AG04450 (cell line): ENCODE data around the gene EIF4G3. TPM values are rescaled to one million over a fixed set of nuclear protein-coding genes. Genes with fewer than 3 reads are reported as not detected.
"Not testable (repeated sequence)": the region's sequence is repeated elsewhere in the genome, so short reads cannot be mapped to it uniquely, and the experiment has no call there.

Experiments
- CTCF ChIA-PET: fragments of 300-600, 350-600 bp; formaldehyde crosslinking; extraction: SDS; loops from one replicate; lab custom pipeline; 2022; ENCODE audit warnings: antibody characterized with exemption, inconsistent platforms; lab: Charles Lee
- POLR2A ChIA-PET: fragments of 350-600 bp; formaldehyde crosslinking; extraction: SDS; loops from one replicate; lab custom pipeline; 2021; ENCODE audit warnings: antibody characterized with exemption, inconsistent platforms; lab: Yijun Ruan, JAX
- DNase-seq: peaks from one replicate; pipeline ENCODE4 v3.0.0-alpha.2; 2011; ENCODE audit warnings: low read depth, low spot score
- H3K27ac ChIP-seq: one replicate; pipeline ENCODE4 v1.5.1; 2012; ENCODE audit warnings: low read depth, low read length, control low read depth
- H3K27me3 ChIP-seq: one replicate; pipeline ENCODE4 v1.6.0; 2012; ENCODE audit warnings: low read length; ENCODE audit not compliant: control insufficient read depth, insufficient read depth
- H3K4me3 ChIP-seq: 2 replicates; pipeline ENCODE4 v1.5.1; 2011; ENCODE audit warnings: mild to moderate bottlenecking, low read depth, low read length, control low read depth
- H3K9me3 ChIP-seq: 2 replicates; pipeline ENCODE4 v1.5.1; 2012; ENCODE audit warnings: low read length; ENCODE audit not compliant: control insufficient read depth, insufficient read depth
- CTCF ChIP-seq: IDR thresholded peaks from 2 replicates; pipeline ENCODE4 v1.5.1; 2011; ENCODE audit warnings: low read depth, low read length, control low read depth, inconsistent platforms
- polyA plus RNA-seq: library from polyadenylated mRNA; depleted of rRNA; stranded (reverse); fragments of >200 nt; gene quantifications from 2 replicates; pipeline ENCODE4 v1.2.3, GENCODE V29; 2011

Gene EIF4G3
- polyA plus RNA-seq, 1 experiment, result 74.9 TPM

- Histone ChIP-seq H3K9me3 (no peaks in the 10 kb centered on the region), H3K27me3 (no peaks in the 10 kb centered on the region), H3K27ac (no peak overlapping the region), H3K4me3 (no peak overlapping the region)
- POLR2A ChIA-PET, result no interaction called here
- CTCF ChIA-PET, result interaction anchor here (0.5 to 0.7 kb wide), 2 partner anchors 496 kb away, joined by 3 to 5 read pairs; no protein-coding TSS in a partner anchor
- no peak for DNase-seq
- TF ChIP-seq CTCF, result no peak
These were observed 15.6 kb upstream of the EIF4G3 start for GRCh38 chr1:21192284-21192683.

GRCh38 chr1:21190771-21191170, 14.1 kb upstream of the EIF4G3 start:
- H3K9me3 ChIP-seq, H3K27me3 ChIP-seq, H3K4me3 ChIP-seq, H3K27ac ChIP-seq, DNase-seq: not testable (repeated sequence)
- ChIA-PET POLR2A (interaction anchor here (0.6 kb wide), 1 partner anchor 404 kb away, joined by 3 read pairs; no protein-coding TSS in a partner anchor), CTCF (interaction anchor here (0.6 to 2.7 kb wide), 2 partner anchors 494 to 522 kb away, joined by 8 to 9 read pairs; no protein-coding TSS in a partner anchor)

- Histone ChIP-seq H3K4me3 (no peak overlapping the region), H3K27ac (no peak overlapping the region), H3K27me3 (no peaks in the 10 kb centered on the region), H3K9me3 (no peaks in the 10 kb centered on the region)
- no peak for DNase-seq
- ChIA-PET POLR2A (no interaction called here), CTCF (interaction anchor here (0.6 to 2.7 kb wide), 2 partner anchors 493 to 521 kb away, joined by 8 to 9 read pairs; no protein-coding TSS in a partner anchor)
- TF ChIP-seq CTCF, result no peak
These were observed 13.3 kb upstream of the EIF4G3 start for GRCh38 chr1:21189906-21190500.

- ChIA-PET CTCF (interaction anchor here (2.7 kb wide), 1 partner anchor 493 kb away, joined by 9 read pairs; no protein-coding TSS in a partner anchor), POLR2A (interaction anchor here (0.6 kb wide), 1 partner anchor 276 kb away, joined by 5 read pairs; no protein-coding TSS in a partner anchor)
These were observed 12.7 kb upstream of the EIF4G3 start for GRCh38 chr1:21189421-21189820.

GRCh38 chr1:21188235-21188634, 11.5 kb upstream of the EIF4G3 start:
- Histone ChIP-seq H3K27me3 (no peaks in the 10 kb centered on the region), H3K4me3 (no peak overlapping the region), H3K9me3 (no peaks in the 10 kb centered on the region), H3K27ac (no peak overlapping the region)
- DNase-seq, result no peak
- no peak for TF ChIP-seq CTCF
- ChIA-PET CTCF (interaction anchor here (0.9 kb wide), 1 partner anchor 180 kb away, joined by 4 read pairs; no protein-coding TSS in a partner anchor), POLR2A (no interaction called here)

More at GRCh38 chr1:21189421-21189820, 12.7 kb upstream of the EIF4G3 start:
- no peak for DNase-seq
- Histone ChIP-seq H3K27me3 (no peaks in the 10 kb centered on the region), H3K27ac (no peak overlapping the region), H3K9me3 (no peaks in the 10 kb centered on the region), H3K4me3 (no peak overlapping the region)
- no peak for TF ChIP-seq CTCF
